ENCODE data around the gene NHSL2. TPM values are rescaled to one million over a fixed set of nuclear protein-coding genes. Genes with fewer than 3 reads are reported as not detected.

NHSL2 gene
- total RNA-seq (ENCODE audit: low replicate concordance): 0.45 and 3.6 TPM in 2 replicates

DNA sequence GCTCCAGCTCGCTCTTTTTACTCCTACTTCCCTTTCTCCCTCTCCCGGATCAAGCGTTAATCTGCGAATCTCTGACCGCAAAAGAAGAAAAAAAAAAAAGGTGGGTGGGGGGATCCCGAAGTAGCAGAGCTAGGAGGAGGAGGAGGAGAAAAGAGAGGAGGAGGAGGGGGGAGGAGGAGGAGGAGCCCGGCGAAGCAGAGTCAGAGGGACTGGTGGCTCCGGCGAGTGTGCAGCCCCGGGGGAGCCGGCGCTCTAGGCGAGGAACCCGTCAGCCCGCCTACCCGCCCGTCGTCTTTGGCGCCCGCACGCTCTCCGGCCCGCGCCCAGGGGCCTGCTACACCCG, at the start of gene NHSL2:
NHSL2 (plus strand) TSS at position 203 of the 343 bp plus-strand sequence.

DNA sequence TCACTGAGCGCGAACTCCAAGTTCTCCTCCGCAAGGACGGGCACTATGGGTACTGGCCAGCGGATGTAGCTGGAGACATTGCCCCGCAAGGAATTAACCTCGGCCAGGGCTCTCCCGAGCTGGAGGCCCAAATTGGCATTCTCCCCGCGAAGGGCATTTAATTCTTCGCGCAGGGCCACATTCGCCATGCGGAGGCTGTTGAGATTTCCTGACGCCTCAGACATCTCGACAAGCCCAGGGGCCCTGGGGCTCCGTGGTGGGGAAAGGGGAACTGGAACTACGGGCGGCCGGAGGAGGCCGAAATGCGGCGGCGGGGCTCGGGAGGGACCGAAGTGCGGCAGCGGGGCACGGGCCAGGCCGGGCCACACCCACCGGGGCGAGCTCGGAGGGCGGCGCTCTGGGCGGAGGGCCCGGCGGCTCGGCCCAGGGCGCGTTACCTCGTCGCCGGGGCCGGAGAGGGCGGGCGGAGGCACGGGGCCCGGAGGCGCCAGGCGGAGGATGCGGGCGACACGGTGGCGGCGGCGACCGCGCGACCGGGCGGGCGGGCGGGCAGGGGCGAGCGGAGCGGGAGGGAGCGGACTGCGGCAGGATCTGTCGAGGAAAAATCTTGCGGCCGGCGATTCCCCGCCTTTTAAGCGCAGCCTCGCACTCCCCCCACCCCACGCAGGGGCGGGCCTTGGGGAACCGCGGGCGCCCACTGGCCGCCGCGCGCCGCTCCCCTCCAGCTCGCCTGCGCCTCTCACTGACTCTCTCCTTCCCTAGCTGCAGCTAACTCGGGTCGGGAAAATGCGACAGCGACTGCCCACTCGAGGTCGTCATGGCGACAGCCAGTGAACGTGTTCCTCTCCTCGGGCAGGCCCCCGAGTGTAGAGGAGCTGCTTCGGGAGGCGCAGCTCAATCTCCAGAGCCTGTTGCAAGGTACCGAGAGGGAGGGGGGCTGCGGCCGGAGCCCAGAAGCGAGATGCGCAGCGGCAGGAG, 221.0 kb downstream of the NHSL2 start, which contains the start of gene RTL5:
RTL5 (minus strand) TSS at position 599 of the 978 bp plus-strand sequence.

GRCh38 chrX:72181178-72182125, 270.8 kb downstream of the NHSL2 start, which contains the start of gene PIN4:
Gene PIN4 (plus strand): TSS chrX:72181757. CDS start chrX:72181786, 29 bp downstream.

Other genes starting within 250 kb of the NHSL2 start
- not detected in 2 replicates for gene CXorf49, start 192.6 kb upstream of the NHSL2 start, total RNA-seq (ENCODE audit: low replicate concordance)
- not detected in 2 replicates for gene CXorf49B, start 147.5 kb upstream of the NHSL2 start, total RNA-seq (ENCODE audit: low replicate concordance)
- 0.83 and 3.3 TPM in 2 replicates for gene RTL5, start 221.1 kb downstream of the NHSL2 start, total RNA-seq (ENCODE audit: low replicate concordance)

Measured in smooth muscle cell of the coronary artery (primary cell).